ACHN (cell line): ENCODE measurements around the gene BTN2A1.
"Not testable (repeated sequence)": the region's sequence is repeated elsewhere in the genome, so short reads cannot be mapped to it uniquely, and the experiment has no call there.

Experiments used
- DNase-seq: peaks from one replicate; pipeline ENCODE4 v3.0.0-alpha.2; 2015
- in situ Hi-C: cut with HindIII; loops from 2 replicates; pipeline ENCODE4 v1.10.0; 2017; ENCODE audit warnings: low sequenced_read_pairs, low pct_ligation_motif_present, low pct_unique_long_range_greater_than_20kb

The BTN2A1 gene

GRCh38 chr6:26459023-26459810 lies 1.5 kb downstream of the BTN2A1 start:
- in situ Hi-C loops, result no loop called here
- DNase-seq, result no peak

- in situ Hi-C loops, DNase-seq: not testable (repeated sequence)
Measured at GRCh38 chr6:26461353-26461752, 3.6 kb downstream of the BTN2A1 start.

- in situ Hi-C loops, result no loop called here
- DNase-seq, result no peak
Measured at GRCh38 chr6:26464014-26464413, 6.3 kb downstream of the BTN2A1 start.

- DNase-seq, result no peak
- in situ Hi-C loops, result no loop called here
Measured at GRCh38 chr6:26464416-26465131, 6.8 kb downstream of the BTN2A1 start.

- no peak for DNase-seq
Measured at GRCh38 chr6:26465776-26466175, 8.0 kb downstream of the BTN2A1 start.

GRCh38 chr6:26468829-26469228 lies 11.1 kb downstream of the BTN2A1 start:
- in situ Hi-C loops, result no loop called here

More at GRCh38 chr6:26465776-26466175, 8.0 kb downstream of the BTN2A1 start:
- in situ Hi-C loops, result no loop called here

GRCh38 chr6:26470643-26471042 lies 12.9 kb downstream of the BTN2A1 start:
- in situ Hi-C loops, result no loop called here
- no peak for DNase-seq

More at GRCh38 chr6:26468829-26469228, 11.1 kb downstream of the BTN2A1 start:
- DNase-seq, result no peak

GRCh38 chr6:26471970-26472369 lies 14.2 kb downstream of the BTN2A1 start:
- DNase-seq, result no peak
- in situ Hi-C loops, result no loop called here

GRCh38 chr6:26472549-26473290 lies 15.0 kb downstream of the BTN2A1 start:
- in situ Hi-C loops, result no loop called here
- no peak for DNase-seq

GRCh38 chr6:26473429-26473757 lies 15.6 kb downstream of the BTN2A1 start:
- in situ Hi-C loops, result no loop called here

GRCh38 chr6:26473758-26474438 lies 16.1 kb downstream of the BTN2A1 start:
- in situ Hi-C loops, result no loop called here
- peak; percentile 91 for DNase-seq

More at GRCh38 chr6:26473429-26473757, 15.6 kb downstream of the BTN2A1 start:
- no peak for DNase-seq

GRCh38 chr6:26474439-26474881 lies 16.7 kb downstream of the BTN2A1 start:
- in situ Hi-C loops, result no loop called here
- no peak for DNase-seq

GRCh38 chr6:26475823-26476729 lies 18.3 kb downstream of the BTN2A1 start:
- no peak for DNase-seq
- in situ Hi-C loops, result no loop called here

- in situ Hi-C loops, result no loop called here
- DNase-seq, result no peak
Measured at GRCh38 chr6:26476896-26477295, 19.1 kb downstream of the BTN2A1 start.

- no peak for DNase-seq
- in situ Hi-C loops, result no loop called here
Measured at GRCh38 chr6:26477426-26477825, 19.7 kb downstream of the BTN2A1 start.

- in situ Hi-C loops, result no loop called here
- no peak for DNase-seq
Measured at GRCh38 chr6:26478100-26478984, 20.6 kb downstream of the BTN2A1 start.

- in situ Hi-C loops, result no loop called here
- DNase-seq, result no peak
Measured at GRCh38 chr6:26478985-26479278, 21.2 kb downstream of the BTN2A1 start.
